ENCODE data around the gene CFAP52. TPM values are rescaled to one million over a fixed set of nuclear protein-coding genes. Genes with fewer than 3 reads are reported as not detected.
A peak's percentile ranks its signal among the peaks of the same experiment; 100 is the strongest.
"Not testable (repeated sequence)": the region's sequence is repeated elsewhere in the genome, so short reads cannot be mapped to it uniquely, and the experiment has no call there.

The CFAP52 gene
- total RNA-seq, 1 experiment from 2014 or later: 0.47 TPM

DNA sequence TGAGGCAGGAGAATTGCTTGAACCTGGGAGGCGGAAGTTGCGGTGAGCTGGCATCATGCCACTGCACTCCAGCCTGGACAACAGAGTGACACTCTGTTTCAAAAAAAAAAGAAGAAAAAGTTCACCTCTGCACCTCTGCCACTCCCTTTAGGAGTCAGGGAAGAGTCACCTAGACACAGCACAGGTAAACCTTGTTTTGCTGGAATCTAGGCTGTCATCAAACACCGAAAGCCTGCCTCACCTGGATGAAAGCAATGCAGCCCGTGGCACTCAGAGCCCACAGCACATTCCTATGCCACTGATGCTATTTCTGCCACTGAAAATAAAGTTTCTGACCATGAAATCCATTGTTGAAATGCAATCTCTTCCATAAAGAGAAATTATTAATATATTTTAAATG lies 22.2 kb downstream of the CFAP52 start:
- H3K27me3 ChIP-seq (ENCODE audit: low read length): no peaks in the 10 kb centered on the region
- no peaks in the 10 kb centered on the region for H3K9me2 ChIP-seq (replicated peaks; ENCODE audit: low read length)
- intact Hi-C loops (cut with micrococcal nuclease): no loop called here
- no TSS peak for BruUV-seq (replicated peaks)
- no peaks in the 10 kb centered on the region for H3K36me3 ChIP-seq (ENCODE audit: low read depth, low read length)
- H3K27ac ChIP-seq (ENCODE audit: low read length): no peak overlapping the region
- H3K4me3 ChIP-seq (ENCODE audit: low read length): no peak overlapping the region
- CTCF ChIA-PET: no interaction called here
- no peak overlapping the region for H2AFZ ChIP-seq (ENCODE audit: low read length)
- H3K4me2 ChIP-seq (ENCODE audit: low read length): no peak overlapping the region
- TF ChIP-seq EZH2 (IDR thresholded peaks at IDR 0.05; ENCODE audit: low read length, unreplicated experiment) (no peak), EZH2phosphoT487 (IDR thresholded peaks at IDR 0.05; ENCODE audit: borderline replicate concordance, low read length) (no peak), CTCF (conservative IDR thresholded peaks at IDR 0.05; ENCODE audit: low read depth, low read length) (no peak)
- no peaks in the 10 kb centered on the region for H3K79me2 ChIP-seq (ENCODE audit: low read length)
- no peaks in the 10 kb centered on the region for H3F3A ChIP-seq (ENCODE audit: low read length, unreplicated experiment)
- no peak overlapping the region for H3K9ac ChIP-seq (ENCODE audit: low read length)
- ATAC-seq (no peak), DNase-seq (peak; percentile 10)
- no peaks in the 10 kb centered on the region for H3K4me1 ChIP-seq (ENCODE audit: insufficient read depth, low read length)
- H3K9me3 ChIP-seq (ENCODE audit: low read length): no peaks in the 10 kb centered on the region
- H4K20me1 ChIP-seq (ENCODE audit: low read length): no peaks in the 10 kb centered on the region
- POLR2A ChIA-PET (ENCODE audit: unreplicated experiment): no interaction called here

- H3K4me3 ChIP-seq (ENCODE audit: low read length); DNase-seq; H3K9me2 ChIP-seq (replicated peaks; ENCODE audit: low read length); ATAC-seq; H3K4me2 ChIP-seq (ENCODE audit: low read length); intact Hi-C loops (cut with micrococcal nuclease); CTCF ChIA-PET; H3K79me2 ChIP-seq (ENCODE audit: low read length); H3K27ac ChIP-seq (ENCODE audit: low read length); BruUV-seq (replicated peaks); POLR2A ChIA-PET (ENCODE audit: unreplicated experiment); H3K36me3 ChIP-seq (ENCODE audit: low read depth, low read length); H3K9me3 ChIP-seq (ENCODE audit: low read length); H3K27me3 ChIP-seq (ENCODE audit: low read length); H2AFZ ChIP-seq (ENCODE audit: low read length); H3K9ac ChIP-seq (ENCODE audit: low read length); H4K20me1 ChIP-seq (ENCODE audit: low read length); H3F3A ChIP-seq (ENCODE audit: low read length, unreplicated experiment); H3K4me1 ChIP-seq (ENCODE audit: insufficient read depth, low read length): not testable (repeated sequence)
Observed at GRCh38 chr17:9604583-9604982, 28.1 kb downstream of the CFAP52 start.

DNA sequence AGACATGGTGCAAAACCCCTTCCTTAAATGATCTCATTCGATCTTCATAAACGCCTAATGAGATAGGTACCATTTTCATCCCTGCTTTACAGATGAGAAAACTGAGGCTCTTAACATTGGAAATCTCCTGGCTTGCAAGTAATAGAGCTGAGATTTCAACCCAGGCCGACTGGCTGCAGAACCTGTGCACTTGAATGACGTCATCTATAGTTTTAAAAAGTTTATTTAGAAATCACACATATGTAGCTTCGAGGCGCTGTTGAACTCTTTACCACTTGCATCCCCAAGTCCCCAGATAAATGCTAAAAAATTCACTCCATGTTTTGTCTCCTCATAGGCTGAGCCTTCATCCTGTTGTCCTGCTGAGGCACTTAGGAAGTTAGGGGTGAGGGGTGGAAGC lies 30.0 kb downstream of the CFAP52 start:
- CTCF ChIA-PET: no interaction called here

GRCh38 chr17:9607058-9607457 lies 30.6 kb downstream of the CFAP52 start:
- H3K36me3 ChIP-seq (ENCODE audit: low read depth, low read length); DNase-seq; H2AFZ ChIP-seq (ENCODE audit: low read length); H3K9me3 ChIP-seq (ENCODE audit: low read length); CTCF ChIA-PET; H3K9ac ChIP-seq (ENCODE audit: low read length); H3K9me2 ChIP-seq (replicated peaks; ENCODE audit: low read length); ATAC-seq; intact Hi-C loops (cut with micrococcal nuclease); H3K4me2 ChIP-seq (ENCODE audit: low read length); H4K20me1 ChIP-seq (ENCODE audit: low read length); H3K4me3 ChIP-seq (ENCODE audit: low read length); BruUV-seq (replicated peaks); H3K4me1 ChIP-seq (ENCODE audit: insufficient read depth, low read length); H3K79me2 ChIP-seq (ENCODE audit: low read length); POLR2A ChIA-PET (ENCODE audit: unreplicated experiment); H3F3A ChIP-seq (ENCODE audit: low read length, unreplicated experiment); H3K27me3 ChIP-seq (ENCODE audit: low read length); H3K27ac ChIP-seq (ENCODE audit: low read length): not testable (repeated sequence)

More for the DNA sequence above, 30.0 kb downstream of the CFAP52 start:
- Histone ChIP-seq H3K9me3 (ENCODE audit: low read length) (no peaks in the 10 kb centered on the region), H3K79me2 (ENCODE audit: low read length) (no peaks in the 10 kb centered on the region), H3K9ac (ENCODE audit: low read length) (no peak overlapping the region), H3K4me3 (ENCODE audit: low read length) (no peak overlapping the region), H3K4me1 (ENCODE audit: insufficient read depth, low read length) (no peaks in the 10 kb centered on the region), H3K27ac (ENCODE audit: low read length) (no peak overlapping the region), H3K27me3 (ENCODE audit: low read length) (no peaks in the 10 kb centered on the region), H3F3A (ENCODE audit: low read length, unreplicated experiment) (no peaks in the 10 kb centered on the region), H2AFZ (ENCODE audit: low read length) (no peak overlapping the region), H4K20me1 (ENCODE audit: low read length) (no peaks in the 10 kb centered on the region), H3K36me3 (ENCODE audit: low read depth, low read length) (no peaks in the 10 kb centered on the region), H3K4me2 (ENCODE audit: low read length) (no peak overlapping the region), H3K9me2 (replicated peaks; ENCODE audit: low read length) (no peaks in the 10 kb centered on the region)
- TF ChIP-seq EZH2phosphoT487 (IDR thresholded peaks at IDR 0.05; ENCODE audit: borderline replicate concordance, low read length) (no peak), CTCF (conservative IDR thresholded peaks at IDR 0.05; ENCODE audit: low read depth, low read length) (no peak)
- BruUV-seq (replicated peaks): no TSS peak
- intact Hi-C loops (cut with micrococcal nuclease): no loop called here
- no peak for ATAC-seq
- DNase-seq: no peak
- POLR2A ChIA-PET (ENCODE audit: unreplicated experiment): no interaction called here
